ENCODE data around the gene CYP19A1. TPM values are rescaled to one million over a fixed set of nuclear protein-coding genes. Genes with fewer than 3 reads are reported as not detected.

Gene CYP19A1
- total RNA-seq, 3 donors from 2014 or later: 1.0 to 24.9 (median 6.9) TPM

DNA sequence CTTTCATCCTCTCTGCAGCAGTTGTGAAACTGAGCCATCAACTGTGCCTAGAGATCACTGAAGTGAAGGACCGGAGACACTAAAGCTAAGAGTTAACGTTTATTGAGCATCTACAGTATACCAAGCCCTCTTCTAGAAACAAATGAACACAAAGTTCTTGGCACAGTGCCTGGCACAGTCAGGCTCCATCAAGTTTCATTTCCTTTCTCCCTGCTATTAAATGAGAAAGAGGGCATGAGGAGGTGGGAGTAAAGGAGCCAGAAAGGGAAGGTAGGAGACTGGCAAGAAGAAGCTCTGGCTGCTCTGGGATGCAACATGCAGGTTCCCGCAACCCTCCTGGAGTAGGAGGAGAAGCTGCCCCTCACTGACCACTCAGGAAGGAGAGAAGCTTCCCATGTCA, 30.6 kb downstream of the CYP19A1 start:
- DNase-seq (ENCODE audit: low spot score in 2 of 2): no peak
- intact Hi-C loops (cut with DNase I; ENCODE audit: low total_unique reads): no loop called here
- Histone ChIP-seq H3K27ac (no peak overlapping the region), H3K27me3 (peaks cover 0 to 3% of the 10 kb centered on the region in 2 donors), H3K36me3 (no peaks in the 10 kb centered on the region), H3K4me3 (no peak overlapping the region), H3K4me1 (no peaks in the 10 kb centered on the region), H3K9me3 (no peaks in the 10 kb centered on the region)
- TF ChIP-seq POLR2A (IDR thresholded peaks at IDR 0.05) (no peak), POLR2AphosphoS5 (IDR thresholded peaks at IDR 0.05) (no peak), CTCF (IDR thresholded peaks at IDR 0.05) (no peak)

- Histone ChIP-seq H3K36me3 (no peaks in the 10 kb centered on the region), H3K4me1 (no peaks in the 10 kb centered on the region), H3K9me3 (no peaks in the 10 kb centered on the region), H3K27me3 (peaks cover 0 to 3% of the 10 kb centered on the region in 2 donors), H3K4me3 (no peak overlapping the region), H3K27ac (no peak overlapping the region)
- TF ChIP-seq POLR2A (IDR thresholded peaks at IDR 0.05): no peak
- no peak for TF ChIP-seq CTCF (IDR thresholded peaks at IDR 0.05)
- no peak for TF ChIP-seq POLR2AphosphoS5 (IDR thresholded peaks at IDR 0.05)
- intact Hi-C loops (cut with DNase I; ENCODE audit: low total_unique reads): no loop called here
- no peak for DNase-seq (ENCODE audit: low spot score in 2 of 2)
Observed at GRCh38 chr15:51307325-51307724, 31.1 kb downstream of the CYP19A1 start.

DNA sequence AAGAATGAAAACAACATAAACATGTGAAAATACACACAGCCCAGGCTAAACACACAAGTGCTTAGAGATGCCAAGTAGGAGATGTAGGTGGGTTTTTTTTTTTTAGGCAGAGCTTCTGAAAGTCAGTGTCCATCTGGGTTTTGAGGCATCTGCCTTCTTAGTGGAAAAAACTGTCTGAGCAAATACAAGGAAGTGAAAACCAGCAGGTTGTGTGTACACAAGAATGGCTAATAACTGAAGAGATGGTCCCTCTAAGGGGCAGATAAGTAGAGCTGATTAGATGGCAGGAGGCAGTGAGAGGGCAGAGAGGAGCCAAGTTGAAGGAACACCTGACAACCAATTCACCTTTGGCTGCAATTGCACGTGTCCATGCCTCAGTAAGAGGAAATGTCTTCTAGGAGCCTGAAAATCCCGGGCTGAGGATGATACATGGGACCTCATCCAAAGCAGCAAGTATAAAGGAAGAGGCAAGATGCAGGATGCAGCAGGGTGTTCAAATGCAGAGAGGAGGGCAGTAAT, 34.9 kb downstream of the CYP19A1 start:
- intact Hi-C loops (cut with DNase I; ENCODE audit: low total_unique reads): no loop called here
- H3K27ac ChIP-seq: no peak overlapping the region
- H3K4me1 ChIP-seq: no peaks in the 10 kb centered on the region
- no peaks in the 10 kb centered on the region for H3K9me3 ChIP-seq
- DNase-seq (ENCODE audit: low spot score in 2 of 2): no peak
- H3K27me3 ChIP-seq: peaks cover 0 to 3% of the 10 kb centered on the region in 2 donors
- no peak overlapping the region for H3K4me3 ChIP-seq
- no peaks in the 10 kb centered on the region for H3K36me3 ChIP-seq
- no peak for TF ChIP-seq POLR2AphosphoS5 (IDR thresholded peaks at IDR 0.05)
- TF ChIP-seq POLR2A (IDR thresholded peaks at IDR 0.05): no peak
- no peak for TF ChIP-seq CTCF (IDR thresholded peaks at IDR 0.05)

DNA sequence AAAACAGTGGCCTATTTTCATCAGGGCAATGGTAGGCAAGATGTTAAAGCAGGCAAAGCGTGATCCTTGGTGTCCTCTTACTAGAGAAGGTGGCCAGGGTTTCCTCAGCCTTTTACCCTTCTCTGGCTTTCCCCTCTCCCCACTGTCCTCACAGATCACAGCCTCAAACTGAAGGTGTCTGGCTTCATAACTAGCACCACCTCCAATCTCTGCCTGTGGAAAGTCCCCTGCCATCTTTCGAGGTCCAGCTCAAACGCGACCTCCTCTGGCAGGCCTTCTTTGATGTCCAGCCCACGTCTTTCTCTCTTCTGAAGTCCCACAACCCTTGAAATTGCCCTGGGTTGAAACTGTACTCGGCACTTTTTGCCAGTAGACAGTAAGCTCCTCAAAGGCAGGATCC, 35.9 kb downstream of the CYP19A1 start:
- TF ChIP-seq POLR2AphosphoS5 (IDR thresholded peaks at IDR 0.05): no peak
- no peak for TF ChIP-seq POLR2A (IDR thresholded peaks at IDR 0.05)
- TF ChIP-seq CTCF (IDR thresholded peaks at IDR 0.05): no peak
- DNase-seq (ENCODE audit: low spot score in 2 of 2): no peak
- intact Hi-C loops (cut with DNase I; ENCODE audit: low total_unique reads): no loop called here

DNA sequence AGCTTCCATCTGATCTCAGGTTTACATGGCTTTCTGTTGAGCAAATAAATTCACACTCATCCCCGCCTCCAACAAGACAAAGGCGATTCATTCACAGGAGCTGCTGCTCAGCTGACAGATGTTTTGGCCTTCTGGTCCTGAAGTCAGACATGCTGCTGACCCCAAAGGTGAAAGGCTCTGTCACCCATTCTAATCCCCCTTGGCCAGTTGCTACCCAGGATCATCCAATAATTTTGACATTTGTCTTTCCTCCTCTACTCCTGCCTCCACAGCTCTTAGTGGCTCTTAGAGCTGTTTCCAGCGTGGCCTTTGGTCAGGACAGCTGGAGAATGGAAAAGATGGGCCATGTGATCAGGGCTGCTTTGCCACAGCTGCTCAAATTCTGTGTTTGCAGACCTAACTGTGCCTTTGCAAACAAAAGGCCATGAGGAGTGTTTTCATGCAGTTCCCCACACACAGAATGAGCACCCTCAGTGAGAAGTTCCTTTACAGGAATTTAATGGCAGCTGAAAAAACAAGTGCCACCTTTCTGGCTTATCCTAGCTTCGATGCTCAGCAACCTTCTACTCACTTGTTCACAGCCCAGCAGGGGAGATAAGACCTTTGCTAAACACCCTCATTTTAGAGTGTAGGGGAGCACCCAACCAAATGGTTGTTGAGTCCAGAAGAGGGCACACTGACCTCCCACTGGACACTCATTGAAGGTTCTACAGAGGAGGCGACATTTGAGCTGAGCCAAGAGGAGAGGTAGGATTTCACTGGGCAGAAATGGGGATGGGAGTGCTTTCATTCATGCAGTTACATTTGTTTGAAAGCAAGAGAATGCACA, 39.0 kb downstream of the CYP19A1 start:
- TF ChIP-seq POLR2AphosphoS5 (IDR thresholded peaks at IDR 0.05) (no peak), CTCF (IDR thresholded peaks at IDR 0.05) (no peak), POLR2A (IDR thresholded peaks at IDR 0.05) (no peak)
- Histone ChIP-seq H3K4me1 (no peaks in the 10 kb centered on the region), H3K27ac (peak overlapping the region in 1 of 2 donors; percentile 48), H3K9me3 (no peaks in the 10 kb centered on the region), H3K4me3 (no peak overlapping the region), H3K36me3 (no peaks in the 10 kb centered on the region), H3K27me3 (no peaks in the 10 kb centered on the region)
- intact Hi-C loops (cut with DNase I; ENCODE audit: low total_unique reads): no loop called here
- DNase-seq (ENCODE audit: low spot score in 2 of 2): no peak

More for the DNA sequence above, 35.9 kb downstream of the CYP19A1 start:
- H3K4me3 ChIP-seq: no peak overlapping the region
- no peaks in the 10 kb centered on the region for H3K9me3 ChIP-seq
- no peak overlapping the region for H3K27ac ChIP-seq
- H3K27me3 ChIP-seq: peaks cover 0 to 3% of the 10 kb centered on the region in 2 donors
- no peaks in the 10 kb centered on the region for H3K36me3 ChIP-seq
- no peaks in the 10 kb centered on the region for H3K4me1 ChIP-seq
